Islet of Langerhans (tissue), 1 donor: ENCODE measurements around the gene GTPBP4.
"Not testable (repeated sequence)": the region's sequence is repeated elsewhere in the genome, so short reads cannot be mapped to it uniquely, and the experiment has no call there.

ENCODE experiments used
- FAIRE-seq: peaks from one replicate; lab custom pipeline; 2011; peaks lifted over from hg19 to GRCh38; lab: Jason Lieb, UNC

The GTPBP4 gene

DNA sequence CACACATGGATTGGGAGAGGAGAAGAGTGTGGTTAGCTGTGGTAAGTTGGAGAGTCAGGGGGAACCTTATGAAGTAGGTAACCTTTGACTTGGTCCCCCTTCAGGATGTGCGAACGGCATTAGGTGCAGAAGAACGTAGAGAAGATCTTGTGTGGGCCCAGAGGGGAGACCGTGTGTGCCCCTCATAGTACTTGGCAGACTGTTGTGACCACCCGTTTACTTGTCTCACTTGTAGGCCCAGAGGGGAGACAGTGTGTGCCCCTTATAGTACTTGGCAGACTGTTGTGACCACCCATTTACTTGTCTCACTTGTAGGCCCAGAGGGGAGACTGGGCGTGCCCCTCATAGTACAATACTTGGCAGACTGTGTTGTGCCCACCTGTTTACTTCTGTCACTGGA is 2.6 kb downstream of the GTPBP4 start:
- FAIRE-seq = no peak

DNA sequence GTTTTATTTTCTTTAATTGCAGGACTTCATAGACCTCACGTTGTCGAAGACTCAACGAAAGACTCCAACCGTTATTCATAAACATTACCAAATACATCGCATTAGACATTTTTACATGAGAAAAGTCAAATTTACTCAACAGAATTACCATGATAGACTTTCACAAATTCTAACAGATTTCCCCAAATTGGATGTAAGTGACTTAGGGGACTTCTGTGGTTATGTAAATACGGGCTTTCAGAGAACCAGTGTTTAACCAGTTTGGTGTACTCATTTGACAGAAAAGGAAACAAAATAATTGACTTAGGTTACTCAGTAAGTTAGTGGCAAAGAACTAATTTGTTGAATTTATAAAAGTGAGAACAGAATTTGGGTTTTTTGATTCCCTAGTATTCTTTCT is 4.2 kb downstream of the GTPBP4 start:
- no peak for FAIRE-seq

DNA sequence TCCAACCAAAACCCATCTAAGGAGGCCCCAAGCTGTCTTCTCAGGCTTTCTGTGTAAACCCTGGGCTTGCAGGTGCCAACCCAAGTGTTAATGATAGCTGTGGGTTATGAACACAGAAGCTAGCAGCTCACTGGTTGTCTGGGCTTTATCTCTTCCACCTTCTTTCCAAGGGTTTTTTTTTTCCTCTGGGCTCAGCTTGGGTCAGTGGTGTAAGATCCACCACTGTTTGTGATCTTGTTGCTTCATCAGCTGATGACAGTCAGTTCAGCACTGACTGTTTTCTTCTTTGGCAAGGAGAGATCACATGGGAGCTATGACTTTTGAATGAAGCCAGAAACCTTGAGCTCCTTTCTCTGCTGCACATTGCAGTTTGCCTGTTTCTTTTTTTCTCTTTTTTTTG is 4.6 kb downstream of the GTPBP4 start:
- FAIRE-seq = no peak

DNA sequence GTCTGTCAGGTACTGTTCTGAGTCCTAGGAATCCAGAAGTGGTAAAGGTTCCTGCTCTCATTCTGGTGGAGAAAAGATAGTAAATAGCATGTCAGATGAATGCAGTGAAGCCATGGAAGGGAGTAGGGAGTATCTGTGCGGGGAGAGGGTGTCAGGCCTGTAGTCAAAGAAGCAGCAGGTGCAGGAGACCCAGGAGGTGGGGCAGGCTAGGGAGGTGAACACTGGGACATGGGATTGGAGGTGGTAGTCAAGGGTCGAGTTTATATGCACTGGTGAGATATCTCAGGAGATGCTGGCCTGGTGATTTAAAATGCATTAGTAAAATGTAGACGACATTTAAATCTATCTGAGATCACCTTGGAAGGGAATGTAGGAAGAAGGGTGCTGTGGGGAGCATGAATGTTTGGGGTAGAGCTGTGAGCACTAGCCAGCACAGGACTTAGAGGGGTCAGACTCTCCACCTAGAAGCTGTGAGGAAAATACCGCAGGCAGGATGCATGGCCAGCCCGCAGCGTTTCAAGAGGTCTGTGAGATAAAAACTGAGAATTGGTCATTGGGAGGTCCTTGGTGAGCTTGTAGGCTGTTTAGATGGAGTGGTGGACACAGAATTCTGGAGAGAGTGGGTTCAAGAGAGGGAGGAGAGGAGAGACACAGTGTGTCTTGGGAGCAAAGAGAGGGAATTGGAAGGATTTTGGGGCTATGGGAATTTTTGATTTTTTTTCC is 6.8 kb downstream of the GTPBP4 start:
- FAIRE-seq = no peak

DNA sequence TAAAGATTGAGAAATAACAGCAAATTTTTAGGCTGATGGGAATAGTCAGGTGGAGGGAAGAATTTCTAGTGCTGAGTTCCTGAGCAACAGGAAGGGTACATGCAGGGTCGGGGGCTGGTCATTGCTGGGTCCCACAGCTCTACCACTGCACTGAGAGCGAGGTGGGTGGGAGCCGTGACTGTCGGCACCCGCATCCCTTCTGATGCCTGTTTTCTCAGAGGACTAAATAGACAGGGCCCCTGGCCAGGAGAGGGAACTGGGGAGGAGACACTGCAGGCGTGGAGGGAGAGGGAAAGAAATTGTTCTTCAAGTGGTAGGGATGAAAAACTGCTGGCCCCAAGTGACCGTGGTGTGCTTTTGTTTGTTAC is 7.3 kb downstream of the GTPBP4 start:
- FAIRE-seq = no peak

DNA sequence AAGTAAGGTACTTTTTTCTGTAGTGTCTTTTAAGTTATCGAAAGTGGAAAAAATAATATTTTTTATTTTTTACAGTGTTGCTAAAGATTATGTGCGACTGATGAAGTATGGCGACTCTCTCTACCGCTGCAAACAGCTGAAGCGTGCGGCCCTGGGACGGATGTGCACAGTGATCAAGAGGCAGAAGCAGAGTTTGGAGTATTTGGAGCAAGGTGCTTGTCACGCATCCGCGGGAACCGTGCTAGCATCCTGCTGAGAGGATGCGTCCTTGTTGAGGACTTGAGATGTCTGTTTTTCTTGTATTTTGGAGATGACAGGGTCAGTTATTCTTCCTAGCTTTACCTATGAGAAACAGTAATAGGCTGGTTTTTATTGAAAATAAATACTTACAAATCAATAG is 7.8 kb downstream of the GTPBP4 start:
- no peak for FAIRE-seq

DNA sequence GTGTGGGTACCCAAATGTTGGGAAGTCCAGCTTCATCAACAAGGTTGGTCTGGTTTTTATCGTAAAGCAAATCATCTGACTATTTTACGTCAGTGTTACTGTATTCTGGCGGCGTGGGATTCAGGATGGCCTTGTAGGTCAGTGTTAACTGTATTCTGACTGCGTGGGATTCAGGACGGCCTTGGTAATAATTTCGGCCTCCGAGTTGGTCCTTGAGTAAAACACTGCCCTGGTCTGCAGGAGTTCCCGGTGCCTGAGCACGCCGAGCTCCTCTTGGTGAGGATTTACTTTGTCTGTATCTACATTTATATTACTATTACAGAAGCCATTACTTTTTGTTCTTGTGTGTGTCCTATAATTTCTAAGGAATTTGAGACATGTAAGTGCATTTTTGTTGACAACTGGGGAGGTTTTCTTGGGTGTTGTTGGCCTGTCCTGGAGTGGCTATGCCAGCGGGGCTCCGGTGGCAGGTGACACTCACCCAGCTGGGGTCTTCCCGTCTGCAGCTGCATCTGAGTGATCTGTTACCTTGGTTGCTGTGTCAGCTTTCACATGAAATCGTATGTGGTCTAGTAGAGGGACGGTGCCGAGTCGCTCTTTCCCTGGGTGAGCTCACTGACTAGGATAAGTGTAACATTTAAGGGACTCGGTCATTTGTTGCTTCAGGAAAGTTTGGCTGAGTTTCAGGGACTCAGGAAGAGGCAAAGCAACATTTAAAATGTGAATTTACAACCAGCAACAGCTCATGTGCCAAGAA is 9.2 kb downstream of the GTPBP4 start:
- no peak for FAIRE-seq

DNA sequence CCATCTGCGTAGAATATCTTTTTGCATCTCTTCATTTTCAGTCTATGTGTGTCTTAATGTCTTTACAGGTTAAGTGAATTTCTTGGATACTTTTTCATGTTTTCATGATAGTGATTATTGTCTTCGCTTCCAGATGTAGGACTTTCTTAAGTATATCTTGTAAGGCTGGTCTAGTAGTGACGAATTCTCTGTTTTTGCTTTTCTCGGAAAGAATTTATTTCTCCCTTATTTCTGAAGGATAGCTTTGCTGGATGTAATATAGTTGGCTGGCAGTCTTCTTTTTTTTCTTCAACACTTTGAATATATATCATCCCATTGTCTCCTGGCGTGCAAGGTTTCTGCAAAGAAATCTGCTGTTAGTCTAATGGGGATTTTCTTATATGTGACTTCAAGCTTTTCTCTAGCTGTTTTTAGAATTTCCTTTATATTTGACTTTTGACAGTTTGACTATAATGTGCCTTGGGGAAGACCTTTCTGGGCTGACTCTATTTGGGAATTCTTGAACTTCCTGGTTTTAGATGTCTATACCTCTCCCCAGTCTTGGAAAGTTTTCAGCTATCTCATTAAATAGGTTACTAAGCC is 14.3 kb downstream of the GTPBP4 start:
- no peak for FAIRE-seq

DNA sequence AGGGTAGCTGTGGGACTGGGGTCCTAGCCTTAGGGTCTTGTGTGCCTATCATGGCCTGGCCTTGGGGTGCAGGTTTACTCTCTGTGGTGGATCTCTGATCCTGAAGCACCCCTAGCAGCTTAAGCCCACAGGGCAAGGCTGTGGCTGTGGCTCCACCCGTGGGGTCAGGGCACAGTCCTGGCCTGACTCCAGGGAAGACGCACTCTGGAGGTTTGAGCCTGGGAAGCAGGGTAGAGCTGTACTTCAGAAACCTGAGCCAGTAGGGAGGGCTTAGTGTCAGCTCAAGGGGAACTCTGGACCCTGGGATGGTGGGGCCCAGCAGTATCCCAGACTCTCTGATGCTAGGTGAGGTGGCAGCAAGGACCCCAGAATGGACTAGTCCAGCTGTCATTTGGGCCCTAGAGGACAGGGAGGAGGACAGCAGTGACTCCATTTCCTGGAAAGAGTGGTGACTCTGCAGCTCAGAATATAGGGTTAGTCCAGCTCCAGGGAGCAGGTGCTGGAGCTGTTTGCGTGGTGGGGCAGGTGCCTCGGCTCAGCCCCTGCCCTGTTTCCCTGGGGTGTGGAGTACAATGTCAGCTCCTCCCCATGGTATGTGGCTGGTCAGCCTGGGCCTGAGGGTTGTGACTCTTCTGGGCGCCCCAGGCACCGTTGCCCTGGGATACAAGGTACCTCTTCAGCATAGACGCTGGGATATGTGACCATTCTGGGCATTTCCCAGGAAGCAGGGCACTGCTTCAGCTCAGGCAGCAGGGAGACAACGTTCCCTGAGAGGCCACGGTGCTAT is 15.8 kb downstream of the GTPBP4 start:
- FAIRE-seq = no peak

DNA sequence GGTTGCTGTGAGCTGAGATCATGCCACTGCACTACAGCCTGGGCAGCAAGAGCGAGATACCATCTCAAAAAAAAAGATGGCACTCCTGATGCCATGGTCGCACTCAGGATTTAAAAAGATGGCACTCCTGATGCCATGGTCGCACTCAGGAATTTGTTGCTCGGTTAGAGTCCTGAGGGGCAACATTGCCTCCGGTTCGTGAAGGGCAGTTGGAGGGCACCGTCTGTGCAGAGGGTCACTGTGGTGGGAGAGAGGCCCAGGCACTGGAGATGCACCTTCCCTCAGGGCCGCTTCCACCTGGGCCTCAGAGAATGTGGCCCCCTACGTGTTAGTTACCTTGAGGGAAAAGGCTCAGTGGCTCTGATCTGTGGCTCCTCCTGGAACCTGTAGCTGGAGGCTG is 18.3 kb downstream of the GTPBP4 start:
- no peak for FAIRE-seq

DNA sequence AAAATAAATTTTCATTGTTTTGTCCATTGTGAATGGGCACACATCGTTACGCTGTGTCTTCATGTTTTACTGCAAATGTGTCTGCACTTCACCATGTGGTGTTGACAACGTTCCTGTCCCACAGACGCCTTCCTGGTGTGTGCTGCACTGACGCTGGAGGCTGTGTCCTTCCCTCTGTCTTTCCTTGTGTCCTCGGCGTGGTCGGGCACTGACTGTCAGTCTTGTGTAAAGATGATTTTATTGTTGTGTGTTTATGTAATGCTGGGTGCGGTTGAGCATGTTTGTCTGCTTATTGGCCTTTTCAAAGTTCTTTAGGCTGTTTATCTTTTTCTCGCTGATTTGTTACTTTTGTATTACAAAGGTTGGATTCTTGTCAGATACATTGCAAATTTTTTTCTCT is 19.3 kb downstream of the GTPBP4 start:
- FAIRE-seq = no peak

DNA sequence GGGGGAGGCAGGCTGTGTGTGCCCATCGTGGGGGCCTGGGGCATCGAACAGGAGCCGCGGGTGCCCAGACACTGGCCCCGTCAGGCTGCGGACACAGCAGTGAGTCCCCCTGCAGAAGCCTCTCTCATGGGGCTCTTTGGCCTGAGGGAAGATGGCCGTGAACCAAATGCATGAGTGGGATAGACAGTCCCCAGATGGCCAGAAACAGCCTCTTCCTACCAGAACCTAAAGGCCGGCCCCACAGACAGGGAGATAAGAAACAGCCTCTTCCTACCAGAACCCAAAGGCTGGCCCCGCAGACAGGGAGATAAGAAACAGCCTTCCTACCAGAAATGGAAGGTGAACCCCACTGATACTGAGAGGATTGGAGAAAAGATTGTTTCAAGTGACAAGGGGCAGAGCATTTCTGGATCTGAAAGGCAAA is 20.8 kb downstream of the GTPBP4 start:
- no peak for FAIRE-seq

DNA sequence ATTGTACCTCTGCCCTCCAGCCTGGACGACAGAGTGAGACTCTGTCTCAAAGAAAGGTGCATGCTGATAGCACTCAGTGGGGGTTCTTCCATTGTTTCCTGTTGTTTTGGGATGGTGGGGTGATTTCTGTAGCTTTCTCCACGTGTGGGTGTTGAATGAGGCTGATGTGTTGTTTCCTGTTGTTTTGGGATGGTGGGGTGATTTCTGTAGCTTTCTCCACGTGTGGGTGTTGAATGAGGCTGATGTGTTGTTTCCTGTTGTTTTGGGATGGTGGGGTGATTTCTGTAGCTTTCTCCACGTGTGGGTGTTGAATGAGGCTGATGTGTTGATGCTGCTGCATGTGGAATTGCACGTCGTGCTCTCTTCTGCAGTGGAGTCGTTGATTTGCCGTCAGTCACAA is 21.7 kb downstream of the GTPBP4 start:
- not testable (repeated sequence) for FAIRE-seq

DNA sequence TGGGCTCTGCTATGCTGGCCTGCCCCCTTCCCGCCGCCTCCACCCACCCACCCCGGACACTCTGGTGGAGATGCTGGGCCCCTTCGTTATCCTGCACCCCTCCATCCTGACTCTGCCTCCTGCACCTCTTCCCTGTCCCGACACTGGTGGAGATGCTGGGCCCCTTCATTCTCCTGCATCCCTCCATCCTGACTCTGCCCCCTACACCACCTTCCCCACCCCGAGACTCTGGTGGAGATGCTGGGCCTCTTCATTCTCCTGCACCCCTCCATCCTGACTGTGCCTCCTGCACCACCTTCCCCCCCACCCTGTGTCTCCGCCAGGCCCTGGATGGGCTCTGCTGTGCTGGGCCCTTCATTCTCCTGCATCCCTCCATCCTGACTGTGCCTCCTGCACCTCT is 22.5 kb downstream of the GTPBP4 start:
- FAIRE-seq = no peak

DNA sequence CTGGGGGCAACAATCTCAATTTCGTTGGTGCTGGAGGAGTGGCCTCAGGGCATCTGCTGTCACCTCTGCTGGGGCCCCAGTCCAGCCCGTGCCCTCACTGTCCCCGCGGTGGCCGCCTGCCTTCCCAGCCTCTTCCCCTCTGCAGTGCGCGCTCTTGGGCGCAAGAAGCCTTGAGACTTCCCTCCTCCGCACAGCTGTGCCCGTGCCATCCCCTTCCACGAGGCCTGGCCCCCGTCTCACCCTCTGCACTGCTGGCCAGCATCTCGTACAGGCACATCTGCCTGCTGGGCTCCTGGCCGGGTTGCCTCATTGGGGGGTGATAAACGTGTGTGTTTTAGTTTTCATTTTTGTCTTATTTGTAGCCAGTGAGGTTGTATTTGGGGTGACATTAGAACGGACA is 23.5 kb downstream of the GTPBP4 start:
- FAIRE-seq = no peak

DNA sequence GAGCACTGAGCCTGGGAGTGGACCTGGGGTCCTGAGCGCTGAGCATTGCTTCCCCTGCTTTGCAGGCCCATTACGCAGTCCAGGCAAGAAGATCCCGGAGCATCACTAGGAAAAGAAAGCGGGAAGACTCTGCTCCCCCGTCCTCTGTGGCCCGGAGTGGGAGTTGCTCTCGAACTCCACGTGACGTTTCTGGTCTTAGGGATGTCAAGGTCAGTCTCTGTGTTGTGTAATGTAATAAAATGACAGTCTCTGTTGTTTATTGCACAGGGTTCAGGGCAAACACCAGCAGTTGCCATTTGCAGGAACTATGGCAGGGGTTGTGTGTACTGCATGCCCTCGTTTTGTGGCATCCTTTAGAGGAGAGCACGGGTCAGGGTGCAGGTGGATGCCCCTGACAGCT is 27.5 kb downstream of the GTPBP4 start:
- FAIRE-seq = no peak

DNA sequence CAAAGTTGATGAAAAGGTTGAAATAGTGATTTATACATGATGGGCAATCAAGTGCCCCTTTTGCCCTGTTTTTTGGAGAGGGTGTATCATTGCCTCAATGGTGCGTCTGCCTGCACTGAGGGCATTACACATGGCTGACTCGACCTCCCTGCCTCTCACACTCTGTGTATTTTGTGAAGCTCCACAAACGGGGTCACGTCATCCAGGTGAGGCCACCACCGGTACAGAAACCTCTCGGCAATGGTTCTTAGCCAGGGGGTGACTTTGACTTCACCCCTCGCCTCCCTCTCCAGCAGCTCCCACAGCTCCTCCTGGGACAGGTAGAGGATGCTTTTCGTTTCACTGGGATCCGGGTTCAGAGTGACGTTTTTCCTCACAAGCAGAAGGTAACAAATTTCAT is 31.1 kb downstream of the GTPBP4 start:
- no peak for FAIRE-seq

DNA sequence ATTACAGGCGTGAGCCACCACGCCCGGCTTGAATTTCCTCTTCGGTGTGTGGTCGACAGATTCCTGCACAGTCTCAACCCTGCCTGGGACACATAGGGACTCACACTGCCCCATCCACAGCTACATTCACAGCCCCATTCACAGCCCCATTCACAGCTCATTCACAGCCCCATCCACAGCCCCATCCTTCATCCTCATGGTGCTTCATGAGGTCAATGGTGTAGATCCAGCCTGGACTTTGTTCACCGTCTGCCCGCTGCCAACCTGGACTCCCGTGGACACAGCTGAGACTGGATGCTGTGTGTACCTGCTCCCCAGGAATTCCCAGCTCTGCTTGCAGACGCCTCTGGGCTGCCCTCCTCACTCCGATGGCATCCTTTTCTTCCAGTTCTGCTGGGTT is 32.2 kb downstream of the GTPBP4 start:
- FAIRE-seq = no peak

DNA sequence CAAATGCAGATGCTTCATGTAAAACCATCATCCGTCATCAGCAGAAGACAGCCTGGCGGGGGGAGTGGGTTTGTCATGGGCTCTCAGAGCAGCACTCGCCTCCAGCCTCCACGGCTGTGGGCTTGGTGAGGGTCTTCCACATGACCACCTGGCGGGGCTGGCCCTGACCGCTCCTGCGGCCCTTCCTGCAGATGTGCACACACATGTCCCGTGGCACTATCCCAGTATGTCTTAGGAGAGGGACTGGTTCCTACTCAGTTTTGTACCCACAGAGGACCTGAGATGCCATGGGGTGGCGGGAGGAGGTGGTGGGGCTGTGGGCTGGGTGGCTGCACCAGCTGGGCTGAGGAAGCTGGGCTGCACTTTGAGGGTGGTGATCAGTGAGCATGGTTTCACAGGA is 32.7 kb downstream of the GTPBP4 start:
- FAIRE-seq = no peak

DNA sequence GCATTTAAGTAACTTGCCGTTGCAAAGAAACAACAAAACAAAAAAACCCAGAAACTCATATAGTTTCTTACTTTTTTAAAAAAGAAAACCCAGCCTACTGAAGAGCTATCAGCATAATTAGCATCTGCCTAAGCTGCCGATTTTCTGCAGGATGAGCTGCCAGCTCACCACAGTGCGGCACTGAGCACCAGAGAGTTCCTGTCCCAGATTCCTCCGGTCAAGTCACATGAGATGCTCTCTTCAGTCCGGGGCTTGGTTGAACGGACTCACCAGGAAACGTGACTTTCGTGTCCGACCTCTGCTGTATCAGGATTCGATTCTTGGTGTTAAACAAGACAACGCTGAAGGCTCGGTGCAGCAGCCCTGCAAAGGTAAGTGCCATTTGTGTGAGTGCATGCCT is 34.2 kb downstream of the GTPBP4 start:
- FAIRE-seq = no peak

DNA sequence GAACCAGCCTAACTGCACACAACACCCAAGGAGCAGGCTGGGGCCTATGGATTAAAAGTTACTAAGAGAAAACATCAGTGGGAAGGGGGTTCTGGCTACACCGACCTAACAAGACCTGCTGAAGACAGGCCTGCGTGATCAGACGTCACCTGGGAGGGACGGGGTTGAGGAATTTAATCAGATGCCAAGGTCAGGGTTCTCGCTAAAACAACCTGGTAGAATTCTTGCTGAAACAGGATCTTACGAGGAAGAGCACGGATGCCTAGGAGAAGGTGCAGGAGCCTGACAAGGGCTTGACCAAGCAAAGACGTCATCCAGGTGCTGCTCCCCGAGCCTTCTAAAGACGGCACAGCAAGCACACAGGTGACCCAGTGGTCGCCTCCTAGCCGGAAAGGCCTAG is 35.9 kb downstream of the GTPBP4 start:
- FAIRE-seq = no peak

DNA sequence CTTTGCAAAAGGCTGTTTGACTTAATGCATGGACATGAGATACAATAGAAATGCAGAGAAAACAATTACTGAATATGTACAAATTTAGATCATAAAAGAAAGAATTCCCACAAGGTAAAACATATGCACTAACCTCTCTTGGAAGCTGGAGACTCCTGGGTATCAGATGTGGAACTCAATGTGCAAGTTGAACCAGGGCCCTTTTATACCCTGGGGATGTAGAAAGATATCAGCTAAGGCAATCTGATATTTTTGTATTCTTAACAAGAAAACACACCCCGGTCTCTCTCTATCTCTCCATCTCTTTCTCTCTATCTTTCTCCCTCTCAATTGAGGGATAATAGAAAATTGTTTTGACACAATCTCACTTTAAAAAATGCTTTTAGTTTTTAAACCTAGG is 37.4 kb downstream of the GTPBP4 start, which contains the start of gene IDI2:
IDI2 (minus strand) TSS at position 177 of the 400 bp plus-strand sequence. CDS start 1,136 bp downstream, outside the sequence.
- no peak for FAIRE-seq

DNA sequence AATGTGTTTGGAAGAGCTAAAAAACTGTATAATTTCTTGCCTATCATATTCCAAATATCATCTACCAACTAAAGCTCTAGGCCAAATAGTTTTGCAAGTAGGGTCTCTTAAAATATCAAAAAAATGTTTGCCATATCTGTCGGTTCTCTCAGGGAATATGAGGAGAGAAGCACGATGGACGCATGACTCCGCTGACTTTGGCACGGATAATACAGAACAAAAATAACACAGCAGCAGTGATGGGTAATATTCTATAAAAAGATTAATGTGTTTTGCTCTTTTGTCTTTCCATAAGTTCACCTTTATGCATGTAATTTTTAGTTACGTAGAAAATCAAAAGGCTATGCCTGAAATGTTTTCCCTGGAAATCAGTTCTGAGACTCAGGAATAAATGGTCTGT is 38.3 kb downstream of the GTPBP4 start:
- FAIRE-seq = no peak
